ENCODE data around the gene TCF15. TPM values are rescaled to one million over a fixed set of nuclear protein-coding genes. Genes with fewer than 3 reads are reported as not detected.
"Not testable (repeated sequence)": the region's sequence is repeated elsewhere in the genome, so short reads cannot be mapped to it uniquely, and the experiment has no call there.

TCF15 gene
- polyA plus RNA-seq, 4 donors: 1.3 to 1.7 (median 1.4) TPM

DNA sequence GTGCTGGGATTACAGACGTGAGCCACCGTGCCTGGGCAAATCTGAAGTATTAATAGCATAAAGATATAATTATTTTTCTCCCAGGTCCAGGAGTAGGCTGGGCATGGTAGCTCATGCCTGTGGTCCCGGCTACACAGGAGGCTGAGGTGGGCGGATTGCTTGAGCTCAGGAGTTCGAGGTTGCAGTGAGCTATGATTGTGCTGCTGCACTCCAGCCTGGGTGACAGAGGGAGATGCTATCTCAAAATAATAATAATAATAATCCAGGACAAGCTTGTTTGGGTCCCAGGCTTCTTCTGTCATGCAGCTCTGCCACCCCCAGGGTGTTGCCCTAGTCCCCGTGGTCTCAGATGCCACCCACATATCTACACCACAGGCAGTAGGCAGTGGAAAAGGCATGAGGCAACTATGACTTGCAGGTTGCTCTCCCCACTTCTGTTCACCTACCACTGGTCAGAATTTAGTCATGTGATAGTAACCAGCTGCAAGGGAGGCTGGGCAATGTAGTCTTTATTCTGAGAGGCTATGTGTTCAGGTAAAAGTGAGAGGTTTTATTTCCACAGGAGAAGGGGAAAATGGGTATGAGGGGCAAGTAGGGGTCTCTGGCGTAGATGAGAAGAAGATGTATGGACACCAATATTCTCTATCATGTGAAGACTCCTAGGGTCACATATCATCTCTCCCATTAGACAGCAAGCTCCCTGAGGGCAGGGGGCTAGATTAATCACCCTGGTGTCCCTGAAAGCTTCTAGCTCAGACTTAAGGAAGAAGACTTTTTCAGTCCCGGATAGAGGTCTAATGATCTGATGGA, 25.7 kb downstream of the TCF15 start:
- no peak for DNase-seq (ENCODE audit: low read depth in 4 of 4, low spot score in 3 of 4)

- DNase-seq (ENCODE audit: low read depth in 4 of 4, low spot score in 3 of 4): no peak
Observed at GRCh38 chr20:582204-582603, 27.9 kb downstream of the TCF15 start.

DNA sequence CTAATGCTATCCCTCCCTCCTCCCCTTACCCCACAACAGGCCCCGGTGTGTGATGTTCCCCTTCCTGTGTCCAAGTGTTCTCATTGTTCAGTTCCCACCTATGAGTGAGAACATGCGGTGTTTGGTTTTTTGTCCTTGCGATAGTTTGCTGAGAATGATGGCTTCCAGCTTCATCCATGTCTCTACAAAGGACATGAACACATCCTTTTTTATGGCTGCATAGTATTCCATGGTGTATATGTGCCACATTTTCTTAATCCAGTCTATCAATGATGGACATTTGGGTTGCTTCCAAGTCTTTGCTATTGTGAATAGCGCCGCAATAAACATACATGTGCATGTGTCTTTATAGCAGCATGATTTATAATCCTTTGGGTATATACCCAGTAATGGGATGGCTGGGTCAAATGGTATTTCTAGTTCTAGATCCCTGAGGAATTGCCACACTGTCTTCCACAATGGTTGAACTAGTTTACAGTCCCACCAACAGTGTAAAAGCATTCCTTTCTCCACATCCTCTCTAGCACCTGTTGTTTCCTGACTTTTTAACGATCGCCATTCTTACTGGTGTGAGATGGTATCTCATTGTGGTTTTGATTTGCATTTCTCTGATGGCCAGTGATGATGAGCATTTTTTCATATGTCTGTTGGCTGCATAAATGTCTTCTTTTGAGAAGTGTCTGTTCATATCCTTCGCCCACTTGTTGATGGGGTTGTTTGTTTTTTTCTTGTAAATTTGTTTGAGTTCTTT, 31.0 kb downstream of the TCF15 start:
- DNase-seq (ENCODE audit: low read depth in 4 of 4, low spot score in 3 of 4): not testable (repeated sequence)

GRCh38 chr20:577167-577791, 32.8 kb downstream of the TCF15 start:
- no peak for DNase-seq (ENCODE audit: low read depth in 4 of 4, low spot score in 3 of 4)

- no peak for DNase-seq (ENCODE audit: low read depth in 4 of 4, low spot score in 3 of 4)
Observed at GRCh38 chr20:576156-576555, 34.0 kb downstream of the TCF15 start.

GRCh38 chr20:575230-575629, 34.9 kb downstream of the TCF15 start:
- no peak for DNase-seq (ENCODE audit: low read depth in 4 of 4, low spot score in 3 of 4)

- no peak for DNase-seq (ENCODE audit: low read depth in 4 of 4, low spot score in 3 of 4)
Observed at GRCh38 chr20:574297-574942, 35.7 kb downstream of the TCF15 start.

DNA sequence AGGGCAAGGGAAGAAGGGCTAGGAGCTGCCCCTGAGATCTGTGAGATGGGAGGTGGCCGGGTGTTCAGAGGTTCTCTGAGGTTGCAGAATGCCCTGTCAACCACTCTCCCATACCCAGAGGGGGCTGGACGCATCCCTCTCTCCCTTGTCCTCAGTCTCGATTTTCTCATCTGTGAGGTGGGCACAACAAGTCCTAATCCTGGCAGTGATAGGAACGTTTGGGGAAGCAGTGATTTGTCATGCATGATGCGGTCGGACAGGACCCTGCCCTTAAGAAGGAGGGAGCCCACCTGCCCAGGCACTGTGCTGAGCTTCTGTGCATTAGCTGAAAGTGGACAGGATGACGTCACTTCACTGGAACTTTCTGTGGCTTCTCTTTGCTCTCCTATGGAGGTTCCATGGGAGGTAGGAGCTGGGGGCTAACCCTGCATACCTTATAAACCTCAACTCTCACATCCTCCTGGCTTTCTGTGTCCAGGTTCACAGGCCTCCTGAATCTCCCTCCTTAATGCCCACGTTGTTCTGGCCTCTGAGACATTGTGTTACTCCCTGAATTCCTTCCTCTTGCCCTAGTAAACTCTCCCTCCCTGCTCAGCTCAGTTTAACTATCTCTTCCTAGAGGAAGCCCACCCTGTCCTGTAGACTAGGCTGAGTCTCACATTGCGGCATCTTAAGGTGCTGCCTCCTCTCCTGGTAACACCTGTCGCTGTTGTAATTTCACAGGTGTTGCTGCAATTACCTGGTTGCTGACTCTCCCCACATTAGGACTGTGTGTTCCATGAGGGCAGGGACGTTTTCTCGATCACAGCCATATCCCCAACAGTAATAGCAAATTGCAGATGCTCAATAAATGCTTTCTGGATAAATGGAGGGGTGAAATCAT, 36.5 kb downstream of the TCF15 start:
- no peak for DNase-seq (ENCODE audit: low read depth in 4 of 4, low spot score in 3 of 4)

GRCh38 chr20:572727-573126, 37.4 kb downstream of the TCF15 start:
- DNase-seq (ENCODE audit: low read depth in 4 of 4, low spot score in 3 of 4): no peak

DNA sequence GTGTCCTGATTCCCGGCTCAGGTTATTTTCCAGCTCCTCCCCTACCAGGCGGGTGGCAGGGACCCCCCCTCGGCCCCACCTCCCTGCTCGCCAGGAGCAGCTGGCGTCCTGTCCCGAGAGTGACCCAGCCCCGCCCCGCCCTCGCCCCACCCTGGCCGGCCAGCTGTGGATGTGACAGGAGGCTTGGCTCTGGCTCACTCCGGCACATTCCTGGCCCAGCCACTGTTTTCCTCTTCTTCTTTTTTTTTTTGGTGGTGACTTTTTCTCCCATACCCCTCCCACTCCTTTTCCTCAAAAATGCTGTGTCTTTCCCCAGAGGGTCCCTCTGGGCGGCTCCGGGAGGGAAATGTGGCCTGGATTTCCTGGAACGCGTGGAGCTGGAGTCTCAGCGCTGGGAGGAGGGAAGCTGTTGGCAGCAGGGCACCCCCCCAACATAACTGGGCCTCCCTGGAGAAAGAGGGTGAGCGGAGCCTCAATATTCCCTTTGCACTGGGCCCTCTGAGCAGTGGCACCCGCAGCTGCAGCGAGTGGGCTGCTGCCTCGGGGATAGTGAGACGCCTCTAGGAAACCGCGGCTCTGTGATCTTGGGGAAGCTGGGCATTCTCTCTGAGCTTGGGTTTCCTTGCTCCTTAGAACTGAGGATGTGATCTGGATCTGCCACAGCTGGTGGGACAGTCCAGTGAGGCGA, 38.2 kb downstream of the TCF15 start:
- peak; percentile 35 to 51 (median 46) for DNase-seq (ENCODE audit: low read depth in 4 of 4, low spot score in 3 of 4)

DNA sequence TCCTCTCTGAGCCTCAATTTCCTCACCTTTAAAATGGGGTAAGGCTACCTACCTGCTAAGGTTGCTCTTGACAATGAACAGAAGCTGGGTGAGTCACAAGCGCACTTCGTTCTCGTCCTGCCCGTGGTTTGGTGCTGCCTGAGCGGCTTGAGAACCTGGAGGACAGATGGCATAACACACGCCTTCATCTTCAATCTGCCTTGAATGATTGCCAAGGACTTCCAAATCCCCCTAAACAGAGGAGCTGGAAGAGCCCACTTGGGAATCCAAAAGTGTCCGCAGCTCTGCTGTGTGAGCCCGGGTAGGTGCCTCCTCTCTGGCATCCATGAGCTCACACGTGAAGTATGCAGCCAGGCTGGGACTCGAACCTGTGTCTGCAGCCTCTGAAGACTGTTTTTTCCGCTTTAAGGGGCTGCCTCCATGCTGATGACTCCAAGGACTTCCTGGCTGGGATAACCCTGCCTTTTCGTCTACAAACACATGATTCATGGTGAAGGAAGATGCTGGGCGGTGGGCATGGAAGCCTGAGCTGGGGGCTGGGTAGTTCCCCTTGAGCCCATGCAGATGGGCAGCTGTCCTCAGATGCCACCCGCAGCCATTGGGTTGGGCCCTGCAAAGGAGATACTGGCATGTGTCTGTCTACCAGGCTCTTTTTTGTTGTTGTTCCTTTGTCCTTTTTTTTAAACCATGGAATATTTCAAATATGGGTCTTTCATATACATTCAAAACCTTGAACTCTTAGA, 41.3 kb downstream of the TCF15 start:
- no peak for DNase-seq (ENCODE audit: low read depth in 4 of 4, low spot score in 3 of 4)

DNA sequence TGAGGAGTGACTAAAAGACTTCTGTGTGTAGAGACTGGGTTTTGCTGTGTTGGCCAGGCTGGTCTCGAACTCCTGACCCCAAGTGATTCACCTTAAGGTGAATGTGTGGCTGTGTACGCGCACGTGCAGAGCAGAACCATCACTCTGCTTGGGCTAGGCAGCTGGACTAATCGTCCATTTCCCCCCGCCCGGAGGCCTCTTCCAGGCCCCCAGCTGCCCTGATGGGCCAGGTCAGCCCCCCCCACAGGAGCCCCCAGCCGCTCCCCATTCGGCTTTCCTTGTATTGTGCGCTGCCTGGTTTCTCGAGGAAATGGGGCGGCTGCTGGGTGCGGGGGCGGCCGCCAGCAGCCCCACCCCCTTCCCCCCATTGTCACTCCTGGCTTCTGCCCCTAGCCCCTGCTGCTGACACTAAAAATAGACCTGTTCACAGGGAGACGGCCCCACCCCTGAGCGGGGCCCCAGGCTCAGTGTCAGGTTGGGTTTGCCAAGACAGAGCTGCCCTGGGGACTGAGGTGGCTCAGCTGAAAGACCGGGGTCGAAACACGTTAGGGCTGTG, 41.9 kb downstream of the TCF15 start:
- no peak for DNase-seq (ENCODE audit: low read depth in 4 of 4, low spot score in 3 of 4)

GRCh38 chr20:564192-564591, 45.9 kb downstream of the TCF15 start:
- DNase-seq (ENCODE audit: low read depth in 4 of 4, low spot score in 3 of 4): no peak

GRCh38 chr20:563187-563586, 46.9 kb downstream of the TCF15 start:
- no peak for DNase-seq (ENCODE audit: low read depth in 4 of 4, low spot score in 3 of 4)

- DNase-seq (ENCODE audit: low read depth in 4 of 4, low spot score in 3 of 4): no peak
Observed at GRCh38 chr20:562232-562897, 47.7 kb downstream of the TCF15 start.

- no peak for DNase-seq (ENCODE audit: low read depth in 4 of 4, low spot score in 3 of 4)
Observed at GRCh38 chr20:561437-562231, 48.5 kb downstream of the TCF15 start.

DNA sequence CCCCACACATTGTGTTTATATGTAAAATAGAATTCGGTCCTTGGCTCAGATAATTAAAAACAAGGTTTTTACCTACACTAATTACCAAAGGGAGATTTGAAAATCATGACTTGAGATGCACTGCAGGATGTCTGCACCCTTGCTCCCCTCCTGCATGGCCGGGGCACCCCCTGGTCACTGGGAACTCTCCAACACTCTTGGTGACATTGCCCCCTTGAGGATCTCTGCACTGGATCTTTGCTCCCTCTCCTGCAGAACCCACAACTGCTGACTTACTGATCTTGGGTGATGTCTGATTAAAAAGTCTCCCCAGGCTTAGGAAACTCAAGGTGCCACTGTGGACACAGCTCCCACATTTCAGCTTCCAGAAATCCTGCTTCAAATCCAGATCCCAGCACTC, 49.4 kb downstream of the TCF15 start:
- DNase-seq (ENCODE audit: low read depth in 4 of 4, low spot score in 3 of 4): no peak
